OCI-M2 (cell line): ENCODE results near the gene ALK.

ENCODE experiments used
- DNase-seq: peaks from one replicate; lab custom pipeline; 2025; ENCODE audit not compliant: unreplicated experiment; lab: John Stamatoyannopoulos, UW

ALK gene

DNA sequence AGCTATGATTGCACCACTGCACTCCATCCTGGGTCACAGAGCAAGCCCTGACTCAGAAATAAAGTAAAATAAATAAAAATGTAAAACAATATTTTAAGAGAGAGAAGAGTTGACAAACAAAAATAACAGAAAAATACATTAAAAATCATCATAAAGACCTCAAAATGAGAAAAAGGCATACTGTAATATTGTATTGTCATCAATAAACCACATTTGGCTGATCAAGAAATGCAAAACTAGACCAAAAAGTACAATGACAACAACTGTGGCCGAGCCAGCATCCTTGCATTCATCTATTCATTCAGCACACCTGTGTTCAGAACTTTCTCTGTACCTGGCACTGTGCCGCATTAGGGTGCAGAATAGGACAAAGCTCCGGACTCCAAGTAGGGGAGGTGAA lies 121.8 kb downstream of the ALK start:
- no peak for DNase-seq

DNA sequence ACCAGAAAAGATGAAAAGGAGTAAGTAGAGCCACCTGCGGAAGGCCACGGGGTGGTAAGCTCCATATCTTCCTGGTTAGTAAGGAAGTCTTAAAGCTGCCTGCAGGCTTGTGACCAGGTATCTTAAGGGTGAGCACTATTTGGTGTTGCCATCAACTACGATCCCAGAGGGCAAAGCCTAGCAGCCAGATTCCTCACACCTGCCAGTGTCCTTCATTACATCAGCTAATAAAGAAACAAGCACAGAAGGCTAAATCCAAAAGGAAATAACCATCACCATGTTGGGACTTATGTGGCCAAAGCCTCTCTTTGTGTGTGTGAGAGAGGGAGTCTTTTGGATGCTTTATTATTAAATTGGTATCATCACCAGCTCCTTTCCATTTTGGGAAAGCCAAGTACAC lies 123.5 kb downstream of the ALK start:
- DNase-seq, result no peak

DNA sequence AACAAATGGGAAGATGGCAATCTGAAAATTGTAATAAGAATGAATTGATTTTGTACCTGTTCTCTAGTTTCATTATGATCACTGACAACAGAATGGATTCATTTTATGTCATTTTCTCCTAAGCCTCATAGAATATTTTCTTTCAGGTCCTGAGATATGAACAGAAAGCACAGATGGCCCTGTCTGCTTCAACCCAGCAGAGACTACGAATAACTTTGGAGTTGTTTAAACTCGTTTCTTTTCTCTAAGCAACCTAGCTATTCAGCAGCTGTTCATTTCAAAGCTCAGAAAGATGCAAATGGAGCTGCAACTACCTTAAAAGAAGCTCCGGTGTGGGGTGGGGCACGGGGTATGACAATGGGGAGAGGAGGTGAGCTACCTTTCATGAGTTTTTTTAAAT lies 124.9 kb downstream of the ALK start:
- no peak for DNase-seq

DNA sequence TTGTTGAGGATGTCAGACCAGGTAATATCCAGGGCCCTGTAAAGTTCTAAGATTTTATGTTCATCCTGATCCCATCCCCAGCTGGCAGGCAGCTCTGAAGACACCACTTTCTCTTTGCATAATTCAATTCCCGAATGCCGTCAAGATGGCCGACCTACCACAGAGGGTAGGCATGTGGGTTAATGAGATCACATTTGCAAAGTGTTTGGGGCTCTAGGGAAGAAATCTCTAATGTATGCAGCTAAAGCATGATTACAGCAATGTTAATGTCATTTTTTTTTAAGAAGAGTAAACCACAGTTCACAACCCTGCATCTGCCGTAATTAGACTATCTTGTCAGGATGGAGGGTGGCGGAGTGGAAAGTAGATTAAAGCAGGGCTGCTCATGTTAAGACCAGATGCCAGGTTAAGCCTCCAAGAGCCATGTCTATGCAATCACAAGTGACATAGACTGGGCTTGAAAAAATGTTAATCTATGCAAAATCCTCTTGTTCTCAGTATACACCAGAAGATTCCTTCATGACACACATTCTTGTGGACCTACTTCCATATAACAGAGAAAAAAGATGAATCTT lies 131.4 kb downstream of the ALK start:
- no peak for DNase-seq

DNA sequence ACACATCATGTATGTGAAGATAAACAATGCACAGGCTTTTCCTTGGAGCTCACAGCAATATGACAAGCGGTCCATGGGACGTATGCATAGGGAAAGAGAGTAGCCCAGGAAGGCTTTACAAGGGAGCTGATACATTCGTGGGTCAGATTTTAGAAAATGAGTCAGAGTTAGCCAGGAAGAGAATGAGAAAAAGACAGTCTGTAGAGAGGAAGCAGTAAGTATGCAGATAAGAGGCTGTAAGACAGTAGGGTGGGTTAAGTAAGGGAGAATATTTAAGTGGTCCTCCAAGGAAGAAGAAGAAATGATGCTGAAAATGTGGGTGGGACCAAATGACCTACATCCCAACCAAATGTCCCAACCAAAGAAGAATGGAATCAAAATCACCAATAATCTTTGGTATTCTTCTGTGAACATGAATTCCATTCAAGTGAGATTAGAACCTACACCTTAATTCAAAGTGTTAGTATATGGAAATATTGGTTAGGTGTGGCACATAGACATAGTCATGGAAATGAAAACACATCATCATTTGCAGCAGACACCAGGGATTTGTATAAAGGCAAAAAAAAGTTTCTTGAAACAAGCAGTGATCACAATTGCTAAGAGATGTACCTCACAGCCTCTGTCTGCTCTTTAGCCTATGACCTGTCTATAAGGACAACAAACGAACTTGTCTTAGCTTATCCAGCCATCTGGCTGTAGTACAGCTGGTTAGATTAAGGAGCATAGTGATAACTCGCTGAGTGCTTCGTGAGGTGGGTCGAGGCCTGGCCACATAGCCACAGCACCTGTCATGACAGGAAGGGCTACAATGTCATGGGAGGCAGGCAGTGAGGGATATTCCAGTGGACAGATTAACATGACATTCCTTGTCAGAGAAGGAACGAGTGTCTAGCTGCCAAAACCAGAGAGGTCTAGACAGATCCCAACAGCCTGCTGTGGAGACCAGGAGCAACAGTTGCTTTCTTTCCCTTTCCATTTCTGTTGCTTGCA lies 133.6 kb downstream of the ALK start:
- no peak for DNase-seq

DNA sequence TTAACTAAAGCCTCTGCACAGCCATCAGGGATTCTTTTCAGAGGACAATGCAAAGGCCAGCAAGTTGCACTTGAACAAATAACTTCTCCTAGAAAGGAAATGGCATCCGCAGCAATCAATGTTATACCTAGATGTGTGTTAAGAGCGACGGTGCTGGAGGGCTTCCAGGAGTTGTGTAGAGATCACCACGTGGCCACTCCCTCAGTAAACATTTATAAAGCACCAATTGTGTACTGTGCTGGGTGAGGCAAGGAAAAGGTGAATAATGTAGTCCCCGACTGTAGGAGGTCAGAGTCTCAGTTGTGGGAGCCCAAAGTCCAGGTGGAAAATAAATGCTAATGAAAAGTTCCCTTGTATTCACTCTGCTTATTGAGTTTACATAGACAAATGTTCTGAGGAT lies 135.0 kb downstream of the ALK start:
- DNase-seq, result no peak

DNA sequence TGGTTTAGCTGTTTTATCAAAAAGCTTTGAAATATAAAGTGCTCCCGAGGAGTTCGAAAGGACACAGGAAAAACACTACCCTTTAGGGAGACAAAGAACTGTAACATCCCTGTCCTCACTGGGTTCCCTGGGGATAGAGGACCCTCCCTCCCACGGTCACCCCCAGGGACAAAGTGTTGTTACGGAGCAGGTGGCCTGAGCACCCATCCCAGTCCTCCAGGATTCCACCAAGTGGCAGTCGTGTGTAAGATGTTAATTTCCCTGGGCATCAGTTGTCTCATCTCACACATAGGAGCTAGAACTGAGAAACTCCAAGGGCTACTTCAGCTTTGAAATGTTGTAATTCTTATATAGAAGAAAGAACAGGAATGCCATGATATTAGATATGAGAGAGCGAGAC lies 137.7 kb downstream of the ALK start:
- DNase-seq, result no peak

DNA sequence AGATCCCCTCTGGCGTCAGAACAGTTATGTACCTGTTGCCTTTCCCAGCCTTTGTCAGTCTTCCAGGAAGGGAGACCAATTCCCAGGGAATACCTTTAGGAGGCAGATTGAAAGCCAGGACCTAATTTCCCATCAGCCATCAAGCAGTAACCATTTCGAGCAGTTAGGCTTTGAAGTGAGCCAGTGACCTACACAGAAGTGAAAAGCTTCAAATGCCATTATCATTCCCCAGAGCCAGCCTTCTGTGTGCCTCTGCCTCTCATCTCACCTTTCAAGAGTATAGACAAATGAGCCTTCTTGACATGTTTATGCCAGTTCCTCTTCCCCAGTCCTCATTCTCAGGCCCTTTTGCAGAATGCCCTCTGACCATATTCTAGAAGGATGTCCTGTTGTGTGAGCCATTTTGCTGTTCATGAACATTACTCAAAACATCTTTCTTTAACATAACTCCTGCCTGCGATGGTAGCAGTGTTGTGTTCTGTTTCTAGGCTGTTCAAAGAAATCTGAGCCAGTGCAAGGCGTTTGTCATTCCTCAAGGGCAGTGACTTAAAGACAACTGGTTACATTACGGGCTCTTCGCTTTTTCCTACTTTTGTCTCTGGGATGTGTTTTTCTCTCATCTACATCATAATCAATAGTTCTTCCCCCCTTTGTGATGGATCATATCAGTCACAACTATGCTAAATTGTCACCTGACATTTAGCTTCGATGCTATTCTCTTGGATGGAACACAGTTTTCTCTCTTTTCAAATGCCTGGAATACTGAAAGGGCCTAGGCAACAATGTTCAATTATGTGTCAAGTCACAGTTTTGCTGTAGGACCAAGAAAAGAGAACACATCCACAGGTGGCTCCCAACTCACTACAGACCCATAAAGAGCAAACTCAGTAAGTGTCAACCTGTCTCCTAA lies 138.6 kb downstream of the ALK start:
- DNase-seq, result no peak

DNA sequence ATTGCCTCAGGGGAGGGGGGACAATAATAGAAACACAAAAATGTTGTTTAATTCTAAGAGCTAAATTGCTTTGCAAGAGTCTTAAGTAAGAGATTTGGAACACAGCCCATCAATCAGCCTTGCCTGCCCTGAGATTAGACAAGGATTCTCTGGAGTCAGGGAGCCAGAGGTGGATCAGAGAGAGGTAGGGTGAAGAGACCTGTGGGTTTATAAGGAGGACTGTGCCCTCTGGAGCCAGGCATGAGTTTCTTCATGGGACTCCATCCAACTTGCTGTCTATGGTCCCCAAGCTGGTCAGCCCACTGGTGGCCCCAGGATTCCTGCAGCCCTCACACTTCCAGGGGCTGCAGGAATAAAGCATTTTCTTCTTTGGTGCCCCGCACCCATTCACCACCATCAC lies 139.3 kb downstream of the ALK start:
- no peak for DNase-seq

DNA sequence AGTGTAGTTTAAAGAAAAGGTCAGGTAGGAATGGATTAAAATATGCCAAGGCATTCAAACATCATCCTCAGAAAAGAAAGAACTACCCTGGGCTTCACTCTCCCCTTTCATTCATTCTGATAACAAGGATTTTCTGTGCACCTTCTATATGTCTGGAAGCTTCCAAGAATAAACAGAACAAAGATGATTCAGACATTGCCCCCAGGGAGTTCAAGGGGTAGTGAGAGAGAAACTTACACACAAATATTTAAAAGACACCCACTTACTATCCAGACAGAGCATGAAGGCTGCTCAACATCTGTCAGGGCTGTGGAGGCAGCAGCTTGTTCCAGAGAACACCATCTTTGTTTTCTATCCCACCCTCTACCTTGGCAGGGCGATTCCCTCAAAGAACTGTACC lies 140.5 kb downstream of the ALK start:
- no peak for DNase-seq

DNA sequence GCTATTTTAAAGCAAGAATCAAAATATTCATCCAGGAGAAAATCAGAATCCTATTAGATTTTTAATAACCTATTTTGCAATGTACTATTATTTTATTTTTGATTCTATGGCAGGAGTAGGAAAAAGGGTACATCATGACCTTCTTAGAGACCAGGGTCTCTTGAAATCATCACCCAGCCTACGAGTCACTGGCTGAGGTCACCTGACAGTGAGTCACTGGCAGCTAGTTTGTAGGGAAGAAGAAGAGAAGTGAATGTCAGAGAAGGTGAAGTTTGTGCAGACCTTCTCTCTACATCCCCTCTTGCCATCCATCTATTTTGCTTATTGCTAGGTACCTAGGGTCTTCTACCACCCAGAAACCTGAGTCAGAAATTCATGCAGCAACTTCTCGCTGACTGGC lies 144.2 kb downstream of the ALK start:
- DNase-seq, result no peak

DNA sequence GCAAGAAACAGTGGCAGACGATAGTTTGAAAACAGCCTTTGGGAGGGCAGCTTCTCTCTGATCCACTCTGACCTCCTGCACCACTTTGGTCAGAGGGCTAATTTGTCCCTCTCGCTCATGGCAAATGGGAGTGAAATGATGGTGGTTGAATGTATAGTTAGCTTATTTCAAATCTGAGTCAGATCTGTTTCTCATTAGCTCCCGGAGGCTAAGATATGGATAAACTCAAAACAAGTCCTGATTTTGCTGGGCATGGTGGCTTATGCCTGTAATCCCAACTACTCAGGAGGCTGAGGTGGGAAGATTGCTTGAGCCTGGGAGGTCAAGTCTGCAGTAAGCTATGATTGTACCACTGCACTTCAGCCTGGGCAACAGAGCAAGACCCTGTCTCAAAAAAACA lies 145.0 kb downstream of the ALK start:
- DNase-seq, result no peak

DNA sequence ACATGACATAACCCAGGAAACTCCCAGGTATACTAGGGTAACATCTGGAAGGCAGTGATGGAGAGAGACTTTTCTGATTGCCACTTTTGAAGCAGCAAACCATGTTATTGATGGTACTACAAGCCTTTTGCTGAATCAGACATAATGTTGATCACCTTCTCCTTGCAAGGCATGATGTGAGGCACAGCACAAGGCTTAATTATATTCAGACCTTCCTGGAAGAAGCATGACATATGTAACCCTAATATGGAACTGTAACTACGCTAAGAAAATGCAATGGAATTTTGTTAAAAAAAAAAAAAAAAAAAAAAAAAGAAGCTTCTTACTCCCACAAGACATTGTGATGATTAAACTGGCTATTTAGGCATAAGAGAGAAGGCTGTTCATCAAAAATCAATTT lies 145.4 kb downstream of the ALK start:
- no peak for DNase-seq

DNA sequence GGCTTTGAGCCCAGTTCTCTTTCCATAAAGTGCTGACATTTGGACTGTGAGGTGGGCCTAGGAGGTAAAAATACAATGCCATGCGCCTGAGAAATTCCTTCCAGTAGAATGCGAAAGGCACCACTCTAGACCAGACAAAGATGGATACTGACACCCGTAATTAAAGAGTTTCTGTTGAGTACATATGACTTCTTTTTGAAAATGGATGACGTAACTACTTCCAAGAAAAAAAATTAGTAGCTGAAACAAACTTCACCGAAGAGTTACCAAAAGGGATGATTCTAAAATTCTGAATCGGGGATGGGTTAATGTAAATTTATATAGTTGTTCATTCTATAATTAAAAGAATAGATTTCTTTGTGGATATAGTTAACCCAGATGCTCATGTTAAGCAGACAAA lies 146.8 kb downstream of the ALK start:
- no peak for DNase-seq

DNA sequence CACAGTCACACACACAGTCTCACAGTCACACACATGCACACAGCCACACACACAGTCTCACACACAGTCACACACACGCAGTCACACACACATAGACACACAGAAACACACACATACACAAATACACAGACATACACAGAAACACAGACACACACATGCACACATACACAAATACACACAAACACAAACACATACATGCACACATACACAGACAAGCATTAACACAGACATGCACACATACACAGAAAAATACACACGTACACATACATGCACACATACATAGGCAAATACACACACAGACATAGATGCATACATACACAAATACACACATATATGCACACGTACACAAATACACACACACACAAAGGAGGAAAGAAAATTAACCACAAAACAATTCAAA lies 150.5 kb downstream of the ALK start:
- DNase-seq, result no peak

DNA sequence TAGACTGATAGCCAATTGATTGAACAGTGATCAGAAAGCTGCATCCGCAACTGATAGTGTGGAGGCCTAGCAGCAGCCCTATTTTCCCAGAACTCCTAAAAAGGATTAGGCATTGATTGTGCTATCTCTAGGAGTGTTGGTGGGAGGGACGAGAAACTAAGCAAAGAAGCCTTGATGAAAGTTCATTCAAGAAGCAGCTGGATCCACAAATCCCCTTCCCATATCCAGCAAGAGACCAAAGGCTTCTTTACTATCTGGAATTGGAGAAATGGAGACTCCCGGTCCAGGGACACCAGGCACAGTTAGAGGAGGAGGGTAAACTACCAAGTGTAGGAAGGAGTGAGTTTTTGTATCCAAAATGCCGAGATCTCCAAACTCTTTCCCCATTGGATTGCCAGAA lies 151.5 kb downstream of the ALK start:
- DNase-seq, result no peak

DNA sequence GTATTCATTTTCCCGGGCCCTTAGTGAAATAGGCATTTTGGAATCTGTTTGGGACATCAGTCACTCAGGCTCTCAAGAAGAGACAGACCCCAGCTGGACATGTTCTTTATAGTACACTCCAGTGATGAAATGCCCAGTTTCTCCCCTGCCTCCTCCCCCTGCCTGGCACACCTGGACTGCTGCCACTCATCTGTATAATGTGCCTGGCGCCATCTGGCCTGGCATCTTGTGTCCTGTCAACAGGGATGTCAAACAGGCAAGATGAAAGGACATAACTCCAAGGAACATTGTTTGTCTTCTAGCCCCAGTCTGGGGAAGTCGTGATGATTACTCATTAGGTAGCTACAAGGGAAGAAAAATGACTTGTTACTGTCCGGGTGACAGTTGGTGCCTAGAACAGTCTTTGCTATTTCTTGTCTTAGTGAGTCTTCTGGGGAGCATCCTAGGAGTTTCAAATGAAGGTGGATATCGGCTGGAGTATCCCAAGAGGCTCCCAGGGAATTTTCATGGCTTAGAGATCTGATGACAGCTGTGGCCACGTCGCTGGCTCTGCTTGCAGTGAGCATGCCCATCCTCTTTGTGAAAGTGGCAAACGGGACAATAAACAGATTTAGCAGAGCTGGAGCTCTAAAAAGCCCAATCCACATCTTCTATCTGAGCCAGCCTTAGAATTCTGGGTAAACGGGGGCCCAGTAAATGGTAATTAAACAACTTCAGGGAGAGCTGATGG lies 153.6 kb downstream of the ALK start:
- no peak for DNase-seq

DNA sequence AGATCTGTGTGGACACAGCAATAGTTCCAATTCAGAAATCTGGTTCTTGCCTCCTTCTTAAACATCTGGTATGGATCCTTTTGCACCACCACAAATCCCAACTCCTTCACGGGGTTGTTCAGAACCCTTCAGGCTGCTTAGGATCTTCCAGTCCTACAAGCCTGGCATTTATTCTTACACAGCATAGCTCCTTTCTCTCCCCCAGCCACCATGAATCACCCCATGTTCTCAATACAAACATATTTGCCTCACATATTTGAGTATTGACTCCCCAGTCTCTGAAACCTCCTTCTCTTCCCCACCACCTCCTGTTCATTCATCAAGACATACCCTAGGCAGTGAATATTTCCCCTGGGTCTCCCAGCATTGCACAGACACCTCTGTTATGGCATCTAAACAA lies 155.2 kb downstream of the ALK start:
- DNase-seq, result no peak

DNA sequence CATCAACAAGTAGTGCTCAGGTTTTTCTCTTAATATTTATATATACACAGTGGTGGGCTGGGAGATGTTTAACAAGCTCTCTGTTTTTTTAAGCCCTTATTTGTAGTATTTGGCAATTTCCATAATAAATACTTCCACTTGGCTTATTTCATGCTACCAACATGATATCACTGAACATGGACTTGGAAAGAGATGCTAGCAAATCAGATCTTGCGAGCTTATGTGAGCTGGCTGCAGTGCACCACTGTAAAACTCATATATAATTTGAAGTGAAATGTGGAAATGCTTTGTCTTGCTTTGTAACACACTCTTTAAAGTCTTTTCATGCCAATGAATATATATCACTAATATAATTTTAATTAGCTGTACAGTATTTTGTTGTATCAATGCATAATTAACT lies 155.7 kb downstream of the ALK start:
- DNase-seq, result no peak

DNA sequence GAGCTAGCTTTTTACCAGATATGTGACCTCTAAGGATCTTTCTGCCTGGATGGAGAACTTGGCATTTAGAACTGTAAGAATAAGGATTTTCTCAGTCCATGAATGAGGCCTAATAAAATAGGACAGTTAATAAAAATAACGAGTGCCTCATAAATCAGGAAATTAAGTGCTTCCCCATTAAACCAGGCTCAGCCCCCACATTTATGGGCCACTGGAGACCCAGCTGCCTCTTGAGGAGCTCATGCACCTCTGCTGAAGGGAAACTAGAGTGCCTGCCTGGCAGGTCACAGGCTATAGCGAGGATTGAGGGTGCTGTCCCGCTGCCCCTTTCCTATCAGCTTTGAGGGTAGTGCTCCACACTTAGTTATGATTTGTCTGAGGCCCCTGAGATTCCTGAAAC lies 158.0 kb downstream of the ALK start:
- no peak for DNase-seq

DNA sequence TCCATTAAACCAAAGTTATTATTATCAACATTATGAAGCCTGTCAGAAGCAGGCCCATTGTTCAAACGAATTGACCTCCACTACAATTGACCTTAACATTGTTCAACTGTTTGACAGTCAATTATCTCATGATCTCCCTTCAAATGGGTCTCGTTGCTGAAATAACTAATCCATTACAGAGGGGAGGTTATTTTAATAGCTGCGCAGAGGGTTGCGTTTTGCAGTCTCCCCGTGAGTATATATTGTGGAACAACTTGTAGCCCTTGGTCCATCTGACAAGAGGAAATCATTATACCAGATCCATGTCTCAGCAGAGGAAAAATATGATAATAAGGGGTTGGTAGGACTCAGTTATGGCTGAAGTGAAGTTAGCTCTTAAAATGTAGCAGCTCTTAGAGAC lies 159.1 kb downstream of the ALK start:
- no peak for DNase-seq
